ENCODE measurements around the gene MCEMP1. TPM values are rescaled to one million over a fixed set of nuclear protein-coding genes. Genes with fewer than 3 reads are reported as not detected.

Gene MCEMP1, protein sequence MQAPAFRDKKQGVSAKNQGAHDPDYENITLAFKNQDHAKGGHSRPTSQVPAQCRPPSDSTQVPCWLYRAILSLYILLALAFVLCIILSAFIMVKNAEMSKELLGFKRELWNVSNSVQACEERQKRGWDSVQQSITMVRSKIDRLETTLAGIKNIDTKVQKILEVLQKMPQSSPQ
- total RNA-seq (0.38 TPM), polyA plus RNA-seq (ENCODE audit: insufficient read depth, low read depth, low replicate concordance) (0.28 TPM)
- long read RNA-seq, donor 1, result 0 reads
- long read RNA-seq, donor 2, result 0 reads
- long read RNA-seq, donor 3, result 0 reads
- long read RNA-seq, donor 4, result 0 reads
- long read RNA-seq, donor 5, result 0 reads
- long read RNA-seq, donor 6, result 0 reads
- long read RNA-seq, donor 7, result 0 reads
- long read RNA-seq, donor 8, result 0 reads
- long read RNA-seq, donor 9, result 0 reads
- long read RNA-seq, donor 10, result 0 reads

GRCh38 chr19:7676854-7677253, at the start of gene MCEMP1:
MCEMP1 (plus strand) TSS chr19:7677090; CDS start chr19:7677121, 31 bp downstream.
- intact Hi-C loops (cut with DNase I), result no loop called here
- FAIRE-seq (no peak), DNase-seq (no peak)
- peaks cover 0 to 6% (median 0%) of the 10 kb centered on the region in 3 donors for H3K4me1 ChIP-seq (ENCODE audit: control insufficient read depth in 2 of 3, insufficient read depth in 2 of 3, low read depth in 1 of 3, low read length in 3 of 3)
- H3K9ac ChIP-seq (ENCODE audit: low read length in 3 of 3), result no peak within 1 kb of the TSS
- peaks cover 0 to 4% (median 0%) of the 10 kb centered on the region in 3 donors for H3K9me3 ChIP-seq (ENCODE audit: control insufficient read depth in 2 of 3, insufficient read depth in 1 of 3, low read length in 3 of 3)
- TF ChIP-seq CTCF (IDR thresholded peaks at IDR 0.05; ENCODE audit: borderline replicate concordance, extremely low read depth, insufficient read depth), result no peak
- H3K36me3 ChIP-seq (ENCODE audit: control insufficient read depth in 2 of 3, insufficient read depth in 3 of 3, low read length in 3 of 3), result no peaks in the 10 kb centered on the region
- no peak within 1 kb of the TSS for H3K27ac ChIP-seq (ENCODE audit: low read depth in 2 of 2, low read length in 2 of 2)
- no peaks in the 10 kb centered on the region for H3K27me3 ChIP-seq (ENCODE audit: control insufficient read depth, insufficient read depth, low read length)
- no peak within 1 kb of the TSS for H3K4me3 ChIP-seq (ENCODE audit: low read length in 3 of 3)

- Histone ChIP-seq H3K36me3 (ENCODE audit: control insufficient read depth in 2 of 3, insufficient read depth in 3 of 3, low read length in 3 of 3) (peaks cover 6 to 33% (median 10%) of the 10 kb centered on the region in 3 donors), H3K27ac (ENCODE audit: low read depth in 2 of 2, low read length in 2 of 2) (no peak overlapping the region), H3K9ac (ENCODE audit: low read length in 3 of 3) (no peak overlapping the region), H3K4me1 (ENCODE audit: control insufficient read depth in 2 of 3, insufficient read depth in 2 of 3, low read depth in 1 of 3, low read length in 3 of 3) (peaks cover 0 to 21% (median 7%) of the 10 kb centered on the region in 3 donors), H3K27me3 (ENCODE audit: control insufficient read depth, insufficient read depth, low read length) (no peaks in the 10 kb centered on the region), H3K9me3 (ENCODE audit: control insufficient read depth in 2 of 3, insufficient read depth in 1 of 3, low read length in 3 of 3) (no peaks in the 10 kb centered on the region), H3K4me3 (ENCODE audit: low read length in 3 of 3) (no peak overlapping the region)
- FAIRE-seq (no peak), DNase-seq (no peak)
- TF ChIP-seq CTCF (IDR thresholded peaks at IDR 0.05; ENCODE audit: borderline replicate concordance, extremely low read depth, insufficient read depth), result no peak
- intact Hi-C loops (cut with DNase I), result no loop called here
Observed at GRCh38 chr19:7627166-7627565, 49.7 kb upstream of the MCEMP1 start.

DNA sequence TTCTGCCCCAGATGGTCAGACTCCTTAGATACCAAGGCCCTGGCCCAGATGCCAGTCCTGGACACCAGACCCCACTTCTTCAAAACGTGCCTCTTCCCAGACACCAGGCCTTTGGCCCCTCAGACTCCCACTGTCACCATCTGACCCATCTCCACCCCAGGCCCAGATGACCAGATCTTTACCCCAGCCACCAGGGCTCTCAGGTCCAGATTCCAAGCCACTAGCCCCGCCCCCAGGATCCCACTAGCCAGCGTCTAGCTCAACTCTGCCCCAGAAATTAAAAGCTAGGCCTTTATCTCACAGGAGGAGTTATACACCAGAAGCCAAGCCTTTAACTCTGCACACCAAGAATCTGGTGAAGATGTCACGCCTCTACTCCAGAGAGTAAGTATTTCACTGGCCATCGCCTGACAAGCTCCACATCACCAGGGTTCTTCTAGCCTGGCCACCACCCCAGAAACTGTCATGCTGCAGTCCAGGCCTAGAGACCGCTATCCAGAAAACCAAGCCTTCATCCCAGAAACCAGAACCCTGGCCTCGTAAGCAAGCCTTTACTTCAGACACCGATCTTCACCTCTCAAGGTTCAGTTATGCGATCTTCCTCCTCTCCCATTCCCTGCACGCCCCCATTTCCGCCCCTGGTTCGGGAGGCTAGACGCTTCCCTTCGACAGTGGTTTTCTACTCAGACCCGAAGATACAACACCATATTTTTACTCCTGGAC, 48.1 kb upstream of the MCEMP1 start:
- intact Hi-C loops (cut with DNase I), result no loop called here
- FAIRE-seq (no peak), DNase-seq (no peak)
- H3K4me3 ChIP-seq (ENCODE audit: low read length in 3 of 3), result peak overlapping the region; percentile 91 to 99 (median 99)
- H3K36me3 ChIP-seq (ENCODE audit: control insufficient read depth in 2 of 3, insufficient read depth in 3 of 3, low read length in 3 of 3), result peaks cover 0 to 17% (median 3%) of the 10 kb centered on the region in 3 donors
- no peaks in the 10 kb centered on the region for H3K9me3 ChIP-seq (ENCODE audit: control insufficient read depth in 2 of 3, insufficient read depth in 1 of 3, low read length in 3 of 3)
- peak overlapping the region; percentile 77 to 99 (median 93) for H3K9ac ChIP-seq (ENCODE audit: low read length in 3 of 3)
- H3K27me3 ChIP-seq (ENCODE audit: control insufficient read depth, insufficient read depth, low read length), result no peaks in the 10 kb centered on the region
- TF ChIP-seq CTCF (IDR thresholded peaks at IDR 0.05; ENCODE audit: borderline replicate concordance, extremely low read depth, insufficient read depth), result no peak
- H3K27ac ChIP-seq (ENCODE audit: low read depth in 2 of 2, low read length in 2 of 2), result peak overlapping the region; percentile 68
- H3K4me1 ChIP-seq (ENCODE audit: control insufficient read depth in 2 of 3, insufficient read depth in 2 of 3, low read depth in 1 of 3, low read length in 3 of 3), result peaks cover 0 to 21% (median 7%) of the 10 kb centered on the region in 3 donors
